AG04449 (cell line): ENCODE results near the gene ZNF407.

ENCODE experiments used
- CTCF ChIA-PET: fragments of 350-600 bp; formaldehyde crosslinking; extraction: SDS; loops from one replicate; lab custom pipeline; 2021; ENCODE audit warnings: antibody characterized with exemption; lab: Yijun Ruan, JAX
- POLR2A ChIA-PET: fragments of 400-600, 350-600 bp; formaldehyde crosslinking; extraction: SDS; loops from one replicate; lab custom pipeline; 2020; ENCODE audit warnings: antibody characterized with exemption, inconsistent platforms; lab: Yijun Ruan, JAX
- DNase-seq: peaks from one replicate; pipeline ENCODE4 v3.0.0-alpha.2; 2010; ENCODE audit warnings: low read depth, low spot score
- H3K4me3 ChIP-seq: 2 replicates; pipeline ENCODE4 v1.5.1; 2011; ENCODE audit warnings: low read depth, mild to moderate bottlenecking, control low read depth, low read length
- TF ChIP-seq, protein P1 (sequence below): IDR thresholded peaks from one replicate; pipeline ENCODE4 v1.5.1; 2011; ENCODE audit warnings: mild to moderate bottlenecking, moderate library complexity, low read length, control low read depth, inconsistent platforms; ENCODE audit not compliant: insufficient read depth; ENCODE audit errors: missing control alignments

Gene ZNF407

DNA sequence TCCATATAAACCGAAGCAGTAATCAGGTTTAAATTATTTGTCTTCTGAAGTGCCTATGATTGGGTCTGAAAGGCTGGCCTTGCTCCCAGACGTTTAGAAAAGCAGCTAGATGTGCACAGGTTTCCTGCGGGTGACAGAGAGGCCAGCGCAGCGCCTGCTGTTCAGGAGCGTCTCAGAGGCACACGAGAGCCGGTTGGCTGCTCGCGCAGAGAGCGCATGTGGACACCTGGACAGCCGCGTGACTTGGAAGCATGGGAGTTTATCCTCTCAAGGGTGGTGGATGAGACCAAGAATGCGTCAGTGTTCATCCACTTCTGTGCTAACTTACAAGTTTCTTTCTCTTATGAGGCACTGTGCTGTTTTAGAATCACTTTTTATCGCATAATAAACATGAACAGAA, 307.6 kb downstream of the ZNF407 start:
- CTCF ChIA-PET, result no interaction called here
- H3K4me3 ChIP-seq, result no peak overlapping the region
- TF ChIP-seq, protein P1, sequence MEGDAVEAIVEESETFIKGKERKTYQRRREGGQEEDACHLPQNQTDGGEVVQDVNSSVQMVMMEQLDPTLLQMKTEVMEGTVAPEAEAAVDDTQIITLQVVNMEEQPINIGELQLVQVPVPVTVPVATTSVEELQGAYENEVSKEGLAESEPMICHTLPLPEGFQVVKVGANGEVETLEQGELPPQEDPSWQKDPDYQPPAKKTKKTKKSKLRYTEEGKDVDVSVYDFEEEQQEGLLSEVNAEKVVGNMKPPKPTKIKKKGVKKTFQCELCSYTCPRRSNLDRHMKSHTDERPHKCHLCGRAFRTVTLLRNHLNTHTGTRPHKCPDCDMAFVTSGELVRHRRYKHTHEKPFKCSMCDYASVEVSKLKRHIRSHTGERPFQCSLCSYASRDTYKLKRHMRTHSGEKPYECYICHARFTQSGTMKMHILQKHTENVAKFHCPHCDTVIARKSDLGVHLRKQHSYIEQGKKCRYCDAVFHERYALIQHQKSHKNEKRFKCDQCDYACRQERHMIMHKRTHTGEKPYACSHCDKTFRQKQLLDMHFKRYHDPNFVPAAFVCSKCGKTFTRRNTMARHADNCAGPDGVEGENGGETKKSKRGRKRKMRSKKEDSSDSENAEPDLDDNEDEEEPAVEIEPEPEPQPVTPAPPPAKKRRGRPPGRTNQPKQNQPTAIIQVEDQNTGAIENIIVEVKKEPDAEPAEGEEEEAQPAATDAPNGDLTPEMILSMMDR, result no peak
- POLR2A ChIA-PET, result no interaction called here
- DNase-seq, result no peak

DNA sequence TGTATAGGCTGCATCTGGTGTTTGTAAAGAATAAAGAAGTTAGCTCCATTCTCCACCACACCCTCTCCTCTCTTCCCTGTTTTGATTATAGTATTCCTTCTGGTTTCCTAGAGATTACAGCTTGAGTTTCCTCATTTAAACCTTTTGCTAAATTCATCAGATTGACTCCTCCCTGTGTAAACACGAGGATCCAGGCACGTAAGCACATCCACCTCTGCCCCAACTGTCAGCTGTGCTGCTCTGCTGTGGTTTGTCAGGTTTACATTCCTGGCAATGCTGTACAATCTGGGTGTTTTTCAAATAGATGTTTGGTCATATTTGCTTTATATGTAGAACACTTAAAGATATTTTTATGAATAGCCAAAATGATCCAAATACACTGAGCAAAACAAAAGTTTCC, 308.5 kb downstream of the ZNF407 start:
- TF ChIP-seq, protein P1, result no peak
- no peak overlapping the region for H3K4me3 ChIP-seq
- ChIA-PET POLR2A (no interaction called here), CTCF (no interaction called here)
- no peak for DNase-seq

DNA sequence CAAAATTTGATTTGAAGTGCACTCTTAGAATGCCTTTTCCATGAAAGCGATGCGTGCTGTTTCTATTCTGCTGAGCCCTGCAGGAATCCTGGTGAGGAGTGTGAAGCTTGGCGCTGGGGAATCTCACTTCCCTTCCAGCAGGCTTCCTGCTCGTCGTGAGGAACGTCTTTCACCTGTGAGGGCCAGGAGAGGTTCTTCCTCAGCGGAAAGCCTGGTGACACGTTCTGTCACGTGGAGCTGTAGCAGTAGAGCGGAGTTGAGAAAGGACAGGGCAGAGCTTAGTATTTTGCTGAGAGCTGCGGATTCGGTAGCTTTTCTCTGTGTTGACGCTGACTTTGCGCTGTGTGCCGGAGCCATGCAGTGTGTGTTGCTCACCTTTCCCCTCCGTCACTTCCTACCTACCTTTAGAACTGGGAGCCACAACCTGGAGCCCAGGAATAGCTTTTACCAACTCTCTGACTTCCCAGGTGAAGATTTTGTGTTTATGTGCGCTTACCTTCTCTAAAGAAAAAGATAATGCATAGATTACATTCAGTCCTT, 316.5 kb downstream of the ZNF407 start:
- TF ChIP-seq, protein P1, result no peak
- CTCF ChIA-PET, result interaction anchor here (1.0 kb wide), 1 partner anchor 9 kb away, joined by 3 read pairs; no protein-coding TSS in a partner anchor
- no peak overlapping the region for H3K4me3 ChIP-seq
- DNase-seq, result no peak
- POLR2A ChIA-PET, result no interaction called here

DNA sequence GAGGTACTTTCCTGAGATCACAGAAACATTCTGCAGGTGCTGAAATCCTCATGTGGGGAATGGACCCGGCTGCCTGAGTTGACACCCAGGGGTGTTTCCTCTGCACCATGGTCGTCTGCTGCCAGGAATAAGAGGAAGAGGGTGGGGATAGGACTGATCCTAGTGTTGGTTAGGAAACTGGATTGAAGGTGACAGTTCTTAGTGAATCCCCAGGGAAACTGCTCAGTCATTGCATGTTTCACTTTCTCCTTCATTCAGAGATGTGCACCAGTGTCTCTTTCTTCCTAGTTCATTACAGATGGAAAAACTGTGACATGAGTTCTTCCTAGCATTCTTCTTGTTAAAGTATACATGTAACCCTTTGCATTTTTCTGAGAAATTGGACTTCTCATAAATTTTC, 317.0 kb downstream of the ZNF407 start:
- DNase-seq, result no peak
- POLR2A ChIA-PET, result no interaction called here
- TF ChIP-seq, protein P1, result no peak
- no peak overlapping the region for H3K4me3 ChIP-seq
- CTCF ChIA-PET, result no interaction called here

DNA sequence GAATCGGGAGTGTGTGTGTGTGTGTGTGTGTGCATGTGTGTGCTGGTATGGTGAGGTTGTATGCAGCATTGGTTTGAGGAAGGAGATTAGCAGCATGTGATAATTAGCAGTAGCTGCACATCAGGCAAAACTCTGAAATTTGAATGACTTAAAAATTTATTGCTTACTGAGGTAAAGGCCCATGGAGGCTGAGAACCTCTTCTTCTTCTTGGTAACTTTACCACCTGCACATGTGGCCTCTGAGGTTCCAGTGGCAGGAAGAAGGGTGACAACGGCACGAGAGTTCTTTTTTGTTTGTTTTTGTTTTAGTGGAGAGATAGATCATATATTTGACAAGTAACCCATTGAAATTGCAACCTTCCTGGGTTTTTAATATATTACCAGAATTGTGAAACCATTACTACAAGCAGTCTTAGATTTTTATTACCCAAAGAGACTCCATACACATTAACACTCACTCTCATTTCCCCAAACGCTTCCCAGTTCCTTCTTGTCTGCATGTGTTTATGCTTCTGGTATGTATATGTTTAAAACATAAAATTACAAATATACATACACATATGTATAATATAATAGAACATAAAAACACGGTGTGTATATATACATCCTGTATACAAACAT, 319.2 kb downstream of the ZNF407 start:
- POLR2A ChIA-PET, result no interaction called here
- no peak for DNase-seq
- H3K4me3 ChIP-seq, result no peak overlapping the region
- CTCF ChIA-PET, result no interaction called here
- TF ChIP-seq, protein P1, result no peak

DNA sequence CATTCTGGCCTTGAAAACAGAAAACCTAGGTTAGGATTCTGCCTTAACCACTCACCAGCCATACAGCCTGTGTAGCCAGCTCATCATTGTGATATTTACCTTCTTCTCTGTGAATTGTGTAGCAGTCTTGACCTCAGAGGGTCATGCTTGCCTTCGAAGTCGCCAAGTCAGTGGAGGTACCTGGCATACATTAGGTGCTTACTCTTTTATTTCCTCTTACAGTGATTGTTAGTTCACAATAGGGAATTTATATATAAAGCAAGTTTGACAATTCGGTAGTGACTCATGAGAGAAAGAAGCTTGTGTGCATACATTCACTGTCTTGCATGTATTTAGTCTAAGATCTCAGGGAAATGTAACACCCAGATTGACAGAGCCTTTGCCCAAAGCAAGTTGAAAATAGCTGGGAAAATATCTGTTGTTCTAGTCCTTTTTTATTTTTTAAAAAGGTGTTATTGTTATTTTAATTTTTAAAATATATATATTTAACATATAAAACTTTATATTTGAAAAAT, 320.7 kb downstream of the ZNF407 start:
- CTCF ChIA-PET, result interaction anchor here (0.6 kb wide), 1 partner anchor 72 kb away, joined by 3 read pairs; no protein-coding TSS in a partner anchor
- POLR2A ChIA-PET, result interaction anchor here (0.5 kb wide), 1 partner anchor 292 kb away, joined by 4 read pairs; the partner anchor contains the start of gene TSHZ1
- no peak for DNase-seq

More for the DNA sequence above, 320.7 kb downstream of the ZNF407 start:
- TF ChIP-seq, protein P1, result no peak
- H3K4me3 ChIP-seq, result no peak overlapping the region
